ENCODE data around the gene NOC3L.

NOC3L gene

GRCh38 chr10:94358480-94358879 is 4.3 kb downstream of the NOC3L start (continued):
- TF ChIP-seq ZNF302 (tag by site-specific recombination; IDR thresholded peaks at IDR 0.05; ENCODE audit: low read depth), result no peak
- no peak for TF ChIP-seq MEIS1 (CRISPR knock-in tag; IDR thresholded peaks at IDR 0.05; ENCODE audit: borderline replicate concordance)
- no peak for TF ChIP-seq ZIC2 (tag by site-specific recombination; IDR thresholded peaks at IDR 0.05)
- TF ChIP-seq ZNF548 (tag by site-specific recombination; IDR thresholded peaks at IDR 0.05), result no peak
- TF ChIP-seq HOXC10 (CRISPR knock-in tag; IDR thresholded peaks at IDR 0.05), result no peak
- TF ChIP-seq KLF10 (tag by site-specific recombination; IDR thresholded peaks at IDR 0.05), result no peak
- peak; percentile 77 for TF ChIP-seq ZNF629 (tag by site-specific recombination; IDR thresholded peaks at IDR 0.05)
- no peak for TF ChIP-seq ZNF529 (tag by site-specific recombination; IDR thresholded peaks at IDR 0.05; ENCODE audit: insufficient replicate concordance)
- TF ChIP-seq ZSCAN18 (tag by site-specific recombination; IDR thresholded peaks at IDR 0.05), result no peak
- TF ChIP-seq ZBTB6 (tag by site-specific recombination; IDR thresholded peaks at IDR 0.05), result no peak
- no peak for TF ChIP-seq ZNF776 (tag by site-specific recombination; IDR thresholded peaks at IDR 0.05; ENCODE audit: borderline replicate concordance)
- peak; percentile 67 for TF ChIP-seq WT1 (tag by site-specific recombination; IDR thresholded peaks at IDR 0.05)
- TF ChIP-seq ZNF571 (tag by site-specific recombination; IDR thresholded peaks at IDR 0.05), result no peak
- no peak for TF ChIP-seq ZNF214 (tag by site-specific recombination; IDR thresholded peaks at IDR 0.05; ENCODE audit: borderline replicate concordance)
- no peak for TF ChIP-seq ZNF658 (tag by site-specific recombination; IDR thresholded peaks at IDR 0.05)
- TF ChIP-seq ZFP69B (tag by site-specific recombination; IDR thresholded peaks at IDR 0.05), result 0 out of 2 replicates have a peak, but pooled peaks have one; percentile 28
- TF ChIP-seq ZBTB21 (tag by site-specific recombination; IDR thresholded peaks at IDR 0.05), result no peak
- TF ChIP-seq BCL6B (tag by site-specific recombination; IDR thresholded peaks at IDR 0.05), result no peak
- no peak for TF ChIP-seq ZNF670 (tag by site-specific recombination; IDR thresholded peaks at IDR 0.05; ENCODE audit: low read depth)
- TF ChIP-seq ELK4 (IDR thresholded peaks at IDR 0.05; ENCODE audit: borderline replicate concordance, low read depth, low read length), result no peak
- TF ChIP-seq ZNF76 (tag by site-specific recombination; IDR thresholded peaks at IDR 0.05; ENCODE audit: borderline replicate concordance, low read depth), result no peak
- no peak for TF ChIP-seq ZNF354C (tag by site-specific recombination; IDR thresholded peaks at IDR 0.05; ENCODE audit: borderline replicate concordance, low read depth)
- TF ChIP-seq ZNF449 (tag by site-specific recombination; IDR thresholded peaks at IDR 0.05), result no peak
- no peak for TF ChIP-seq SETDB1 (IDR thresholded peaks at IDR 0.05; ENCODE audit: insufficient read length, low read length)
- no peak for TF ChIP-seq ZNF704 (tag by site-specific recombination; IDR thresholded peaks at IDR 0.05)
- 0 out of 2 replicates have a peak, but pooled peaks have one; percentile 12 for TF ChIP-seq SP2 (tag by site-specific recombination; IDR thresholded peaks at IDR 0.05)
- no peak for TF ChIP-seq ZNF544 (tag by site-specific recombination; IDR thresholded peaks at IDR 0.05)
- TF ChIP-seq HOXA7 (CRISPR knock-in tag; IDR thresholded peaks at IDR 0.05; ENCODE audit: borderline replicate concordance), result no peak
- TF ChIP-seq ZFP3 (tag by site-specific recombination; IDR thresholded peaks at IDR 0.05; ENCODE audit: low read depth), result no peak
- TF ChIP-seq ZNF157 (tag by site-specific recombination; IDR thresholded peaks at IDR 0.05), result no peak

Measured in HEK293 (cell line).